ENCODE results near the gene IER5. TPM values are rescaled to one million over a fixed set of nuclear protein-coding genes. Genes with fewer than 3 reads are reported as not detected.

The IER5 gene
- total and polyA plus RNA-seq, 9 of the 15 experiments (the other 6 are each of a cell fraction or from before 2014, with no cell fraction given) = 2.4 to 32.1 (median 12.0) TPM

DNA sequence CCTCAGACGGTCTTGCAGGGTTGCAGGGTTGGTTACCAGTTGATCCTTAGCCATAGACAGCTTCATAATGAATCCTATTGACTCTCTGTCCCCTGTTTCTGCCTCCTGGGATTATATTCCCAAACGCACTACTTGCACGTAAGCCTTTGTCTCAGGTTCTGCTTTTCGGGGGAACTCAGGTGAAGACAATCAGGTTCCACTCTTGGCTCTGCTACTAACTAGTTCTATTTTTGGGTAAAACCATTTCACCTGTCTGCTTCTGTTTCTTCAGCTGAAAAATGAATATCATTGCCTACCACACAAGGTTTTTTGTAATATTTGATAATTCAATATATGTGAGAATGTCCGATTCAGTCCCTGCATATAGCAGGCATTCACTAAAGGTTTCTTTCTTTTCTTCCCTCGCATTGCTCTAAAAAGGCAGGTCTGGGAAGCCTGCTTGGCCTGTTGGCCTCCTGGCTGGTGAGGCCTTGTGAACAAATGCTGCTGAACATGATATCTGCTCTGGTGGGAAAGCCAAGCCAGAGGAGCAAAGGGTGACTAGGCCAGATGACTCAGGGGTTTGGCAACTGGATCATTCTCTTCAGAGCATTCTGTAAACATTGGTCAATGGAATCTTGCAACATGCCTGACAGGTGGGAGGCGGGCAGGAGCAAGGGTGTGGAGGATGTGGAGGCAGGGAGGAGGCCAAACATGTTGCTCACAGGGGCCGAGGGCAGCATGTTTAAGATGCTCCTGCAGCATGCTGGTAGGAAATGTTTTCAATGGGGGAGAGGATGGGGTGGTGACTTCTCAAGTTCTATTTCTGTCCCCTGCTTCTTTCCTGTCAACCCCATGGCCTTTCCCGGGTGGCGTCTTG, 23.8 kb downstream of the IER5 start (continued):
- TF ChIP-seq, protein P1, sequence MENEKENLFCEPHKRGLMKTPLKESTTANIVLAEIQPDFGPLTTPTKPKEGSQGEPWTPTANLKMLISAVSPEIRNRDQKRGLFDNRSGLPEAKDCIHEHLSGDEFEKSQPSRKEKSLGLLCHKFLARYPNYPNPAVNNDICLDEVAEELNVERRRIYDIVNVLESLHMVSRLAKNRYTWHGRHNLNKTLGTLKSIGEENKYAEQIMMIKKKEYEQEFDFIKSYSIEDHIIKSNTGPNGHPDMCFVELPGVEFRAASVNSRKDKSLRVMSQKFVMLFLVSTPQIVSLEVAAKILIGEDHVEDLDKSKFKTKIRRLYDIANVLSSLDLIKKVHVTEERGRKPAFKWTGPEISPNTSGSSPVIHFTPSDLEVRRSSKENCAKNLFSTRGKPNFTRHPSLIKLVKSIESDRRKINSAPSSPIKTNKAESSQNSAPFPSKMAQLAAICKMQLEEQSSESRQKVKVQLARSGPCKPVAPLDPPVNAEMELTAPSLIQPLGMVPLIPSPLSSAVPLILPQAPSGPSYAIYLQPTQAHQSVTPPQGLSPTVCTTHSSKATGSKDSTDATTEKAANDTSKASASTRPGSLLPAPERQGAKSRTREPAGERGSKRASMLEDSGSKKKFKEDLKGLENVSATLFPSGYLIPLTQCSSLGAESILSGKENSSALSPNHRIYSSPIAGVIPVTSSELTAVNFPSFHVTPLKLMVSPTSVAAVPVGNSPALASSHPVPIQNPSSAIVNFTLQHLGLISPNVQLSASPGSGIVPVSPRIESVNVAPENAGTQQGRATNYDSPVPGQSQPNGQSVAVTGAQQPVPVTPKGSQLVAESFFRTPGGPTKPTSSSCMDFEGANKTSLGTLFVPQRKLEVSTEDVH (IDR thresholded peaks at IDR 0.05; ENCODE audit: low read depth, partially characterized antibody) = no peak
- TF ChIP-seq SAFB (IDR thresholded peaks at IDR 0.05; ENCODE audit: borderline replicate concordance, low read depth, low read length) = no peak
- peak; percentile 46 for TF ChIP-seq CBFA2T2 (conservative IDR thresholded peaks at IDR 0.05)
- TF ChIP-seq ELF4 (CRISPR knock-in tag; IDR thresholded peaks at IDR 0.05) = peak; percentile 71; the same call in 1 of the 2 replicates
- TF ChIP-seq, protein P2, sequence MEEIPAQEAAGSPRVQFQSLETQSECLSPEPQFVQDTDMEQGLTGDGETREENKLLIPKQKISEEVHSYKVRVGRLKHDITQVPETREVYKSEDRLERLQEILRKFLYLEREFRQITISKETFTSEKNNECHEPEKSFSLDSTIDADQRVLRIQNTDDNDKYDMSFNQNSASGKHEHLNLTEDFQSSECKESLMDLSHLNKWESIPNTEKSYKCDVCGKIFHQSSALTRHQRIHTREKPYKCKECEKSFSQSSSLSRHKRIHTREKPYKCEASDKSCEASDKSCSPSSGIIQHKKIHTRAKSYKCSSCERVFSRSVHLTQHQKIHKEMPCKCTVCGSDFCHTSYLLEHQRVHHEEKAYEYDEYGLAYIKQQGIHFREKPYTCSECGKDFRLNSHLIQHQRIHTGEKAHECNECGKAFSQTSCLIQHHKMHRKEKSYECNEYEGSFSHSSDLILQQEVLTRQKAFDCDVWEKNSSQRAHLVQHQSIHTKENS (CRISPR knock-in tag; IDR thresholded peaks at IDR 0.05) = no peak
- no peak for TF ChIP-seq EZH2 (IDR thresholded peaks at IDR 0.05; ENCODE audit: borderline replicate concordance, low read depth, low read length)
- no peak for TF ChIP-seq RNF2 (IDR thresholded peaks at IDR 0.05)
- no peak for TF ChIP-seq EP400 (IDR thresholded peaks at IDR 0.05)
- TF ChIP-seq ZNF561 (CRISPR knock-in tag; conservative IDR thresholded peaks at IDR 0.05) = no peak
- TF ChIP-seq BCOR (IDR thresholded peaks at IDR 0.05) = no peak
- TF ChIP-seq SMAD2 (IDR thresholded peaks at IDR 0.05; ENCODE audit: low read depth, low read length) = no peak
- TF ChIP-seq, protein P3, sequence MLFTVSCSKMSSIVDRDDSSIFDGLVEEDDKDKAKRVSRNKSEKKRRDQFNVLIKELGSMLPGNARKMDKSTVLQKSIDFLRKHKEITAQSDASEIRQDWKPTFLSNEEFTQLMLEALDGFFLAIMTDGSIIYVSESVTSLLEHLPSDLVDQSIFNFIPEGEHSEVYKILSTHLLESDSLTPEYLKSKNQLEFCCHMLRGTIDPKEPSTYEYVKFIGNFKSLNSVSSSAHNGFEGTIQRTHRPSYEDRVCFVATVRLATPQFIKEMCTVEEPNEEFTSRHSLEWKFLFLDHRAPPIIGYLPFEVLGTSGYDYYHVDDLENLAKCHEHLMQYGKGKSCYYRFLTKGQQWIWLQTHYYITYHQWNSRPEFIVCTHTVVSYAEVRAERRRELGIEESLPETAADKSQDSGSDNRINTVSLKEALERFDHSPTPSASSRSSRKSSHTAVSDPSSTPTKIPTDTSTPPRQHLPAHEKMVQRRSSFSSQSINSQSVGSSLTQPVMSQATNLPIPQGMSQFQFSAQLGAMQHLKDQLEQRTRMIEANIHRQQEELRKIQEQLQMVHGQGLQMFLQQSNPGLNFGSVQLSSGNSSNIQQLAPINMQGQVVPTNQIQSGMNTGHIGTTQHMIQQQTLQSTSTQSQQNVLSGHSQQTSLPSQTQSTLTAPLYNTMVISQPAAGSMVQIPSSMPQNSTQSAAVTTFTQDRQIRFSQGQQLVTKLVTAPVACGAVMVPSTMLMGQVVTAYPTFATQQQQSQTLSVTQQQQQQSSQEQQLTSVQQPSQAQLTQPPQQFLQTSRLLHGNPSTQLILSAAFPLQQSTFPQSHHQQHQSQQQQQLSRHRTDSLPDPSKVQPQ (CRISPR knock-in tag; IDR thresholded peaks at IDR 0.05; ENCODE audit: borderline replicate concordance) = no peak
- no peak for TF ChIP-seq FIP1L1 (IDR thresholded peaks at IDR 0.05; ENCODE audit: low read depth, low read length, poor library complexity, severe bottlenecking)
- peak; percentile 90 to 96 for TF ChIP-seq FOXK2 (conservative IDR thresholded peaks at IDR 0.05 in 1 of 2, IDR thresholded peaks at IDR 0.05 in 1 of 2; ENCODE audit: low read depth in 2 of 2)
- no peak for TF ChIP-seq ZZZ3 (IDR thresholded peaks at IDR 0.05)
- TF ChIP-seq ZNF551 (CRISPR knock-in tag; IDR thresholded peaks at IDR 0.05) = no peak
- TF ChIP-seq NFE2L1 (tag; IDR thresholded peaks at IDR 0.05; ENCODE audit: borderline replicate concordance, low read depth) = 0 out of 2 replicates have a peak, but pooled peaks have one; percentile 22
- no peak for TF ChIP-seq DDX20 (tag; IDR thresholded peaks at IDR 0.05; ENCODE audit: low read depth)
- TF ChIP-seq, protein P4, sequence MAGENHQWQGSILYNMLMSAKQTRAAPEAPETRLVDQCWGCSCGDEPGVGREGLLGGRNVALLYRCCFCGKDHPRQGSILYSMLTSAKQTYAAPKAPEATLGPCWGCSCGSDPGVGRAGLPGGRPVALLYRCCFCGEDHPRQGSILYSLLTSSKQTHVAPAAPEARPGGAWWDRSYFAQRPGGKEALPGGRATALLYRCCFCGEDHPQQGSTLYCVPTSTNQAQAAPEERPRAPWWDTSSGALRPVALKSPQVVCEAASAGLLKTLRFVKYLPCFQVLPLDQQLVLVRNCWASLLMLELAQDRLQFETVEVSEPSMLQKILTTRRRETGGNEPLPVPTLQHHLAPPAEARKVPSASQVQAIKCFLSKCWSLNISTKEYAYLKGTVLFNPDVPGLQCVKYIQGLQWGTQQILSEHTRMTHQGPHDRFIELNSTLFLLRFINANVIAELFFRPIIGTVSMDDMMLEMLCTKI (IDR thresholded peaks at IDR 0.05; ENCODE audit: partially characterized antibody) = no peak
- no peak for TF ChIP-seq ZC3H4 (CRISPR knock-in tag; IDR thresholded peaks at IDR 0.05; ENCODE audit: borderline replicate concordance)
